NT2/D1 (cell line): ENCODE data around the gene CRK.

ENCODE experiments used
- DNase-seq: peaks from one replicate; pipeline ENCODE4 v3.0.0-alpha.2; 2011; ENCODE audit warnings: low read depth, low spot score
- H3K27me3 ChIP-seq: 2 replicates; pipeline ENCODE4 v1.6.0; 2011; ENCODE audit warnings: mild to moderate bottlenecking; ENCODE audit not compliant: insufficient read length, insufficient read depth
- H3K36me3 ChIP-seq: 2 replicates; pipeline ENCODE4 v1.6.1; 2011; ENCODE audit warnings: mild to moderate bottlenecking, low read length, mixed read lengths; ENCODE audit not compliant: insufficient read depth, insufficient read length
- H3K4me1 ChIP-seq: 2 replicates; pipeline ENCODE4 v1.5.1; 2011; ENCODE audit not compliant: insufficient read depth, insufficient read length
- H3K4me3 ChIP-seq: 2 replicates; pipeline ENCODE4 v1.5.1; 2011; ENCODE audit warnings: low read depth; ENCODE audit not compliant: insufficient read length
- H3K9ac ChIP-seq: 2 replicates; pipeline ENCODE4 v1.6.0; 2011; ENCODE audit warnings: low read depth; ENCODE audit not compliant: insufficient read length
- H3K9me3 ChIP-seq: 2 replicates; pipeline ENCODE4 v1.5.1; 2011; ENCODE audit warnings: mild to moderate bottlenecking, low read length; ENCODE audit not compliant: insufficient read depth
- SUZ12 ChIP-seq: IDR thresholded peaks from 2 replicates; pipeline ENCODE4 v1.6.1; 2011; ENCODE audit not compliant: insufficient read length, insufficient read depth; ENCODE audit errors: extremely low read depth
- YY1 ChIP-seq: IDR thresholded peaks from 2 replicates; pipeline ENCODE4 v1.6.1; 2011; ENCODE audit not compliant: insufficient read length, insufficient read depth
- ZNF274 ChIP-seq: IDR thresholded peaks from 2 replicates; pipeline ENCODE4 v1.6.1; 2011; ENCODE audit warnings: mild to moderate bottlenecking, low read depth, low read length

CRK gene

DNA sequence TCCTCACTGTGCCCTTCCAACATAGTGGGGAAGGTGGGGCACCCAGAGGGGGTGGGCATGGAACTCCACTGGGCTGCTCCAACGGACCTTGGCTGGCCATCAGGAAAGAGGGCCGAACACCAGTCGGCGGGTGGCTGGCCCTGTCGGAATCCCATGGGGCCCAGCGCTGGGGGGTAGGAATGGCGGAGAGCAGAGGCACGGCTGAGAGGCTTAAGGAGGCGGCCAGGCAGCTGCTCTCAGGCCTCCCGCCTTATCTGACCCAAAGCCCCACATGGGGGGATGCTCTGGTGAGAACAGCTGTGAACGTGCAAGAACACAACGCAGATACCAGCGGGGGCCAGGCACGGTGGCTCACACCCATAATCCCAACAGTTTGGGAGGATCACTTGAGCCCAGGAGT lies 40.8 kb upstream of the CRK start:
- no peak for TF ChIP-seq SUZ12
- TF ChIP-seq YY1: no peak
- no peak for TF ChIP-seq ZNF274
- Histone ChIP-seq H3K4me3 (no peak overlapping the region), H3K27me3 (peaks cover 6% of the 10 kb centered on the region), H3K36me3 (peaks cover 16% of the 10 kb centered on the region), H3K9ac (no peak overlapping the region), H3K9me3 (no peaks in the 10 kb centered on the region), H3K4me1 (peaks cover 8% of the 10 kb centered on the region)
- DNase-seq: no peak

DNA sequence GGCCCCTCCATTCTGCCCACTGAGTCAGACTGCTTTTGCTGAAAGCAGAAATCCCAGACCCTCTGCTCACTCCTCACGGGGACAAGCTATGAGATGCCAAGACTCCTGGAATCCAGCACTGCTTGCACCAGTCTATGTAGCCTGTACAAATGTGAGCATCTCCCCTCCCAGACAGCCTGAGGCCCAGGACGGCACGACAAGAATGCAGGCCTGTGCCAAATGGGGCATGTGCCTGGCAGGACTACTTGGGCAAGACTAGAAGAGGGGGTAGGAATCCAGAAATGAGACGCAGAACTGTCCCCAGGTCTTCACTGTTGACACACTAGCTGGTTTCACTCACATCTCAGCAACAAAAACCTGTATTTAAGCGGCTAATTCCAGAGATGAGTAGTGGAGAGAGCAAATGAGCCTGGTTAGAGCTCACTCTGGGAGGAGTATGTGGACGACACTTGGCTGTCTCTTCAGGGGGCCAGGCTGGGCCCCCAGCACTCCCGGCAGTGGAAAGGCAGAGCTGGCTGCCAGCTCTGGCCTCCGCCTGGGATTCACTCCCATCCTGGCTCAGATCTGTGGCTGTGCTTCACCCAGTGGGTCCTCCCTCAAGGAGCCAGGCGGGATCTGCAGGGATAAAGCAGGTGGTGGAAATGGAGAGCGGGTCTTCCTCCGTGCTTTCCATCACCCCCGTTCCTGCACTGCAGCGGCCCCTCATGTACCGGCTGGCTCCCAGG lies 39.4 kb upstream of the CRK start:
- Histone ChIP-seq H3K4me1 (peaks cover 8% of the 10 kb centered on the region), H3K27me3 (peaks cover 7% of the 10 kb centered on the region), H3K9me3 (no peaks in the 10 kb centered on the region), H3K9ac (no peak overlapping the region), H3K4me3 (no peak overlapping the region), H3K36me3 (peaks cover 16% of the 10 kb centered on the region)
- no peak for TF ChIP-seq SUZ12
- TF ChIP-seq ZNF274: no peak
- TF ChIP-seq YY1: no peak
- DNase-seq: no peak

DNA sequence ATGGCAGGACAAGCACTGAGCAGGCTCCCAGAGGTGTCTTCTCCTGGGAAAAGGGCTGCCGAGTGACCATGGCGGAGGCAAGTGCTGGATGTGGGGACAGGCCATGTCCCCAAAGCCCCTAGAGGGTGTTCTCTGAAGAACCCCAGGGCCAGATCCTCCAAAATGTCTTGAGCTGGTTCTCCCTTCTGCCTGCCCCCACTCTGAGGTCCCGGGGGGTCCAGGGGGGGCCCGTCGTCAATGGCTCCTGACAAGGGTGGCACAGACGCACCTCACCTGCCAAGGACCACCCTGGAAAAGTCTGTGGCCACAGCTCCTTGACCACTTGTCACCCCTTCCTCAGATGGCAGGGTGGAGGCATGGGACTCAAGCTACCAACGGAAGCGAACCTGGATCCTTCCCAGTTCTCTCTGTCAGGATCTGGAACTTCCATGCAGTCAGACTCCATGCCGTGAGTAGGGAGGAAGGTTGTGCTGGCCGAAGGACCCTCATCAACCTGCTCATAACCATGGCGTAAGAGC lies 38.8 kb upstream of the CRK start:
- Histone ChIP-seq H3K36me3 (peaks cover 16% of the 10 kb centered on the region), H3K9me3 (no peaks in the 10 kb centered on the region), H3K9ac (no peak overlapping the region), H3K27me3 (peaks cover 7% of the 10 kb centered on the region), H3K4me1 (peaks cover 8% of the 10 kb centered on the region), H3K4me3 (no peak overlapping the region)
- no peak for DNase-seq
- TF ChIP-seq SUZ12: no peak

DNA sequence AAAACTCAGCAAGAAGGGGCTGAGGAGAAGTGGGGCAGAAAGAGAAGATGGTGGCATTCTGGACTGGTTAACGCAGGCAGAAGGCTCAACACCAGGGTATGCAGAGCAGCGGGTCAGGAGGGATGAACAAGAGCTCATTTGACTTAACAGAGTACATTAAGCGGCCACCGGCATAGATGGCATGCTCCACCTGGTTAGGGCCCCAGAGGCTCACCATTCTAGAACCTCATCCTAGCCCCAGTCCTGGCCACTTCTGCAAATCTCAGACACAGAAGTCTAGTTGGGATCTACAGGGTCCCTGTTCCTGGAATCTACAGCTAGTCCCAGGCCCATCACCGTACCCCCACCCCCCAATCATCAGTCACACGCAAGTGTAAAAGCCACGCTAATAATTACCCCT lies 38.2 kb upstream of the CRK start:
- DNase-seq: no peak
- TF ChIP-seq ZNF274: no peak
- TF ChIP-seq YY1: no peak
- no peak for TF ChIP-seq SUZ12
- no peaks in the 10 kb centered on the region for H3K9me3 ChIP-seq
- peaks cover 9% of the 10 kb centered on the region for H3K4me1 ChIP-seq
- H3K36me3 ChIP-seq: peaks cover 16% of the 10 kb centered on the region
- H3K4me3 ChIP-seq: no peak overlapping the region
- H3K9ac ChIP-seq: no peak overlapping the region
- H3K27me3 ChIP-seq: peaks cover 7% of the 10 kb centered on the region

DNA sequence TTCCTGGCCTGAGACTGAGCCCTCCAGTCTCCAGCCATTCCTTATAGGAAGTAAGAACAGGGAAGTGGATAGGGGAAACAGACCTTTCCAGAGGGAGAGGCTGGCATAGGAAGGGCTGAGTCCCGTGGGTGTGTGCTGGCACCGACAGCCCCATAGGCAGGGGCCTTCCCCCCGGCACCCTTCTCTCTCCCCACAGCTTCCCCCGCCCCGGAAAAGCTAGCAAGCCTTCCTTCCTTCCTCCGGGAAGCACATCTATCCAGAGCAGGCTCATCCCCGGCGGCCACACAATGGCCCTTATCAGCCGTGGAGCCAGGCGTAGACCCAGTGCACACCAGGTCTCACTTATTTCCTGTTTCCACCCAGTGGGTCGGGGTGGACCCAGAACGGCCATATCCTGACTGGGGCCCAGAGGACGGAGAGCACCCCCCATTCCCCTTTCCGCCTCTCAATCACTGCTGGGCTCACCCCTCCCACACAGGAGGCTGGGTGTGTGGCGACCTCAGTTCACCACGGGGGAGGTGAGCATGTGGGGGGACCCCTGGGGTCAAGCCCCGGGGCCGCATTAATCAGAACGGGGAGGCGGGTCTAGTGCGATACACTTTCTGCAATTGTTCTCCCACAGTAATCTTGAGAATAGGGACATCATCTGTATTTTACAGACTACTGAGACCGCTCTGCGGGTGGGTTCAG lies 37.4 kb upstream of the CRK start:
- Histone ChIP-seq H3K9ac (no peak overlapping the region), H3K4me3 (no peak overlapping the region), H3K27me3 (peaks cover 7% of the 10 kb centered on the region), H3K4me1 (peaks cover 16% of the 10 kb centered on the region), H3K36me3 (peaks cover 16% of the 10 kb centered on the region), H3K9me3 (no peaks in the 10 kb centered on the region)
- TF ChIP-seq YY1: no peak
- TF ChIP-seq ZNF274: no peak
- TF ChIP-seq SUZ12: no peak
- DNase-seq: no peak

DNA sequence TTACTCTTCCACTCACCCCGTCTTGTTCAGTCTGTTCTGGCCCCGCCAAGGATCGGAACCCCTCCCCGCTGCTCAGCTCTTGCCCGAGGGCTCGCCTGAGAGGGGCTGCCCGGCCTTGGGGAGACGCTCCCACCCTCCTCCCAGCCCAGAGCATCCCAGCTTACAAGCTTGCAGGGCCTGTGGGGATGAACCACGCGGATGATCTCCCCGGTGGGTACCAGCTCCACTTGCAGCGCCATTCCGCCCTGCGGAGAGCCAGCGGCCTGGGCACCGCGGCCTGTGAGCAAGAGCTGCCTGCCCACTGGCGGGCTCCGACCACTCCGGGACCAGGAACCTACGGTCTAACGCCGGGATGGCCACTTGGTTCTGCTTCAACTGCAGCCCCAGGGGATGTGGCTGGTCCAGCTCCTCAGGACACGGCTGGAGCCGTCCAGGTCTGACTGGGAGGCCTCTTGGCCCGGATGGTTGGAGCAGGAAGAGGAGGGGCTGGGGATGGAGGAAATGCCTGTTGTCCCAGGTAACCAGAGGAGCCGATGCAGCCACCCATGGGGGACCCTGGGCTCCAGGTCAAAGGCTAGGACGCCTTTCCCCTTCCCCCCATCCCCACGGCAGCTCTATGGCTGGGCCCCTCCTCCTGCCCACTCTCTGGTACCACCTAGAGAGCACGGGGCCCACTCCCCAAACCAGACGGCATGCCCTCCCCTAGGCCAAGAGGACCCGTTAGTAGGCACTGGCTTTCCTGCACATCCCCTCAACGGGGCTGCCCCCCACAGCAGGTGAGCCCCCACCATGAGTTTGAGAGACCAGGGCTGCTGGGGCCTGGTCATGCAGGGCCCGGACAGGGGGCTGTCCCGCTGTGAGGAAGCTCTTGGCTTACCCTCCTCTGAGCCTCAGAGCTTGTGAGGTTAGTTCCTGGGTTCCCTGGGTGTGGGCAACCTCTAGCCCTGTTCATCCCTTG lies 36.5 kb upstream of the CRK start, which contains the start of gene MYO1C:
TSS of gene MYO1C (minus strand) at position 438 of the 958 bp plus-strand sequence. CDS start at position 239, 199 bp downstream.
- Histone ChIP-seq H3K36me3 (peaks cover 16% of the 10 kb centered on the region), H3K27me3 (peaks cover 7% of the 10 kb centered on the region), H3K9me3 (no peaks in the 10 kb centered on the region), H3K4me1 (peaks cover 16% of the 10 kb centered on the region), H3K4me3 (peak within 1 kb of the TSS; percentile 45), H3K9ac (peak within 1 kb of the TSS; percentile 74)
- DNase-seq: no peak
- no peak for TF ChIP-seq ZNF274
- TF ChIP-seq SUZ12: no peak
- no peak for TF ChIP-seq YY1
